ENCODE data around the gene MON2.

DNA sequence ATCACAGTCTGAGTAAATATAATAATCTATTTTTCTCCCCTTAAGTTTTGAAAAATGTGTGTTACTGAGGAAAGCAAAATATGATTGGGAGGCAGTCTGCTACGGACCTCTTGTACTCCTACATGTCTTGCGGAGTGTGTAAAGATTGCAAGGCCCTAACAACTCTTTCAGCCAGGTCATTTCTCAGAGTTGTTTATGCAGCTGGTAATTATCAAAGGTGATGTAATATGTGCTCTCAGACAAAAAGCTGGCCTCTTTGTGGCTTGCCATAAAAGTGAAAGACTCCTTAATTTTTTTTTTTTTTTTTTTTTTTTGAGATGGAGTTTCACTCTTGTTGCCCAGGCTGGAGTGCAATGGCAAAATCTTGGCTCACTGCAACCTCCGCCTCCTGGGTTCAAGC lies 40.5 kb upstream of the MON2 start:
- TF ChIP-seq, protein P1, sequence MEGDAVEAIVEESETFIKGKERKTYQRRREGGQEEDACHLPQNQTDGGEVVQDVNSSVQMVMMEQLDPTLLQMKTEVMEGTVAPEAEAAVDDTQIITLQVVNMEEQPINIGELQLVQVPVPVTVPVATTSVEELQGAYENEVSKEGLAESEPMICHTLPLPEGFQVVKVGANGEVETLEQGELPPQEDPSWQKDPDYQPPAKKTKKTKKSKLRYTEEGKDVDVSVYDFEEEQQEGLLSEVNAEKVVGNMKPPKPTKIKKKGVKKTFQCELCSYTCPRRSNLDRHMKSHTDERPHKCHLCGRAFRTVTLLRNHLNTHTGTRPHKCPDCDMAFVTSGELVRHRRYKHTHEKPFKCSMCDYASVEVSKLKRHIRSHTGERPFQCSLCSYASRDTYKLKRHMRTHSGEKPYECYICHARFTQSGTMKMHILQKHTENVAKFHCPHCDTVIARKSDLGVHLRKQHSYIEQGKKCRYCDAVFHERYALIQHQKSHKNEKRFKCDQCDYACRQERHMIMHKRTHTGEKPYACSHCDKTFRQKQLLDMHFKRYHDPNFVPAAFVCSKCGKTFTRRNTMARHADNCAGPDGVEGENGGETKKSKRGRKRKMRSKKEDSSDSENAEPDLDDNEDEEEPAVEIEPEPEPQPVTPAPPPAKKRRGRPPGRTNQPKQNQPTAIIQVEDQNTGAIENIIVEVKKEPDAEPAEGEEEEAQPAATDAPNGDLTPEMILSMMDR (IDR thresholded peaks at IDR 0.05; ENCODE audit: low read depth, low read length) = no peak
- TF ChIP-seq, protein P2, sequence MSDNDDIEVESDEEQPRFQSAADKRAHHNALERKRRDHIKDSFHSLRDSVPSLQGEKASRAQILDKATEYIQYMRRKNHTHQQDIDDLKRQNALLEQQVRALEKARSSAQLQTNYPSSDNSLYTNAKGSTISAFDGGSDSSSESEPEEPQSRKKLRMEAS (IDR thresholded peaks at IDR 0.05; ENCODE audit: low read depth, low read length) = no peak
- no peak for TF ChIP-seq POLR2A (IDR thresholded peaks at IDR 0.05; ENCODE audit: extremely low read depth, insufficient read length)
